BJ (cell line): ENCODE data around the gene CCDC43. TPM values are rescaled to one million over a fixed set of nuclear protein-coding genes. Genes with fewer than 3 reads are reported as not detected.

Experiments used
- CTCF ChIA-PET: fragments of 350-600 bp; formaldehyde crosslinking; extraction: SDS; loops from one replicate; lab custom pipeline; 2021; ENCODE audit warnings: antibody characterized with exemption, inconsistent platforms; lab: Yijun Ruan, JAX
- POLR2A ChIA-PET: fragments of 300-600 bp; sonication (Branson Sonifier 250); formaldehyde crosslinking; extraction: SDS; loops from one replicate; lab custom pipeline; 2021; ENCODE audit warnings: antibody characterized with exemption; lab: Charles Lee
- DNase-seq: peaks from one replicate; pipeline ENCODE4 v3.0.0-alpha.2; 2011; ENCODE audit warnings: low read depth
- H3K27me3 ChIP-seq: 2 replicates; pipeline ENCODE4 v1.6.0; 2011; ENCODE audit warnings: low read length; ENCODE audit not compliant: control insufficient read depth, insufficient read depth
- H3K36me3 ChIP-seq: 2 replicates; pipeline ENCODE4 v1.5.1; 2011; ENCODE audit warnings: low read length; ENCODE audit not compliant: control insufficient read depth, insufficient read depth
- H3K4me3 ChIP-seq: 2 replicates; pipeline ENCODE4 v1.5.1; 2011; ENCODE audit warnings: low read depth, mild to moderate bottlenecking, control low read depth, low read length
- polyA plus RNA-seq: library from polyadenylated mRNA; depleted of rRNA; stranded (reverse); fragments of >200 nt; gene quantifications from 2 replicates; pipeline ENCODE4 v1.2.3, GENCODE V29; 2011
- TF ChIP-seq, protein P1 (sequence below): IDR thresholded peaks from 2 replicates; pipeline ENCODE4 v1.5.1; 2011; ENCODE audit warnings: low read depth, mild to moderate bottlenecking, control low read depth, inconsistent platforms, low read length, moderate library complexity; ENCODE audit not compliant: insufficient read depth

CCDC43 gene
- polyA plus RNA-seq, 1 experiment, result 4.7 TPM

DNA sequence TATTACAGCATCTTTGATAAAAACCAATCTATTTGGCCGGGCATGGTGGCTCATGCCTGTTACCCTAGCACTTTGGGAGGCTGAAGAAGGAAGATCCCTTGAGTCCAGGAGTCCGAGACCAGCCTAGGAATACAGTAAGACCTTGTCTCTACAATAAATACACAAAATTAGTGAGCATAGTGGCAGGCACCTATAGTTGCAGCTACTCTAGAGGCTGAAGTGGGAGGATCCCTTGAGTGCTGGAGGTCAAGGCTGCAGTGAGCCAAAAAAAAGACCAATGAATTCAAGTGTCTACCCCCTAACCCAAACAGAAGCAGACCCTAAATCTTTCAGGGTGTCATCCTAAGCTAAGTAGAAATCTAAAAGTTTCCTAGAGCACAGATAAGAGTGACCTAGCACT is 40.6 kb downstream of the CCDC43 start:
- ChIA-PET CTCF (no interaction called here), POLR2A (interaction anchor here (0.5 kb wide), 1 partner anchor 270 kb away, joined by 3 read pairs; no protein-coding TSS in a partner anchor)
- H3K4me3 ChIP-seq, result no peak overlapping the region
- H3K27me3 ChIP-seq, result peaks cover 2% of the 10 kb centered on the region
- H3K36me3 ChIP-seq, result no peaks in the 10 kb centered on the region
- DNase-seq, result no peak
- TF ChIP-seq, protein P1, sequence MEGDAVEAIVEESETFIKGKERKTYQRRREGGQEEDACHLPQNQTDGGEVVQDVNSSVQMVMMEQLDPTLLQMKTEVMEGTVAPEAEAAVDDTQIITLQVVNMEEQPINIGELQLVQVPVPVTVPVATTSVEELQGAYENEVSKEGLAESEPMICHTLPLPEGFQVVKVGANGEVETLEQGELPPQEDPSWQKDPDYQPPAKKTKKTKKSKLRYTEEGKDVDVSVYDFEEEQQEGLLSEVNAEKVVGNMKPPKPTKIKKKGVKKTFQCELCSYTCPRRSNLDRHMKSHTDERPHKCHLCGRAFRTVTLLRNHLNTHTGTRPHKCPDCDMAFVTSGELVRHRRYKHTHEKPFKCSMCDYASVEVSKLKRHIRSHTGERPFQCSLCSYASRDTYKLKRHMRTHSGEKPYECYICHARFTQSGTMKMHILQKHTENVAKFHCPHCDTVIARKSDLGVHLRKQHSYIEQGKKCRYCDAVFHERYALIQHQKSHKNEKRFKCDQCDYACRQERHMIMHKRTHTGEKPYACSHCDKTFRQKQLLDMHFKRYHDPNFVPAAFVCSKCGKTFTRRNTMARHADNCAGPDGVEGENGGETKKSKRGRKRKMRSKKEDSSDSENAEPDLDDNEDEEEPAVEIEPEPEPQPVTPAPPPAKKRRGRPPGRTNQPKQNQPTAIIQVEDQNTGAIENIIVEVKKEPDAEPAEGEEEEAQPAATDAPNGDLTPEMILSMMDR, result no peak

DNA sequence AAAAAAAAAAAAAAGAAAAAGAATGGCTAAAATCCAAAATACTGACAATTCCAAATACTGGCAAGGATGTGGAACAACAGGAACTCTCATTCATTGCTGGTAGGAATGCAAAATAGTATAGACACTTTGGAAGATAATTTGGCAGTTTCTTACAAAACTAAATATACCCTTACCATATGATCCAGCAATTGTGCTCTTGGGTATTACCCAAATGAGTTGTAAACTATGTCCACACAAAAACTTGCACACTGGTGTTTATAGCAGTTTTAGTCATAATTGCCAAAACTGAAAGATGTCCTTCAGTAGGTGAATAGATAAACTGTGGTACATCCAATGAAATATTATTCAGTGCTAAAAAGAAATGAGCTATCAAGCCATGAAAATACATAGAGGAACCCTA is 41.8 kb downstream of the CCDC43 start:
- CTCF ChIA-PET, result interaction anchor here (1.3 kb wide), 1 partner anchor 114 kb away, joined by 4 read pairs; no protein-coding TSS in a partner anchor
- no peak for DNase-seq

DNA sequence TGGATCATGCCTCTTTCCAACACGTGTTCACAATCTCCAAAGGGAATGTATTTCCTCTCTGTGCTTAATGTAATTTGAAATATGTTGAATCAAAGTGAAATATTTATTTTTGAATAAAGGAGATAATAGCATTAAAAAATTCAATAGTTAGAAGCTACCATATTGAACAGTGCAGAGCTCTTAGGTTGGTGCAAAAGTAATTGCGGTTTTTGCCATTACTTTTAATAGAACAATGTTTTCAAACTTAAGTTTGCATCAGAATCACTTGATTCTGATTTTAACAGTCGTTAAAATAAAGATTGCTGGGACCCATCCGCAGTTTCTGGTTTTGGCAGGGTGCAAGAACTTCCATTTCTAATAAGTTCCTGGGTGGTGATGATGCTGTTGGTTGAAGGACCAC is 43.3 kb downstream of the CCDC43 start:
- Histone ChIP-seq H3K4me3 (no peak overlapping the region), H3K27me3 (peaks cover under 1% of the 10 kb centered on the region; the same call in 1 of the 2 replicates), H3K36me3 (no peaks in the 10 kb centered on the region)
- CTCF ChIA-PET, result interaction anchor here (0.6 to 3.6 kb wide), 4 partner anchors 9 to 165 kb away, joined by 4 to 16 read pairs (median 6); no protein-coding TSS in a partner anchor
- POLR2A ChIA-PET, result no interaction called here
- TF ChIP-seq, protein P1, result no peak
- no peak for DNase-seq

More for the DNA sequence above, 41.8 kb downstream of the CCDC43 start:
- POLR2A ChIA-PET, result no interaction called here
- Histone ChIP-seq H3K27me3 (peaks cover 2% of the 10 kb centered on the region), H3K36me3 (no peaks in the 10 kb centered on the region), H3K4me3 (no peak overlapping the region)
- TF ChIP-seq, protein P1, result no peak

- TF ChIP-seq, protein P1, result no peak
- ChIA-PET POLR2A (no interaction called here), CTCF (interaction anchor here (1.6 to 3.6 kb wide), 2 partner anchors 8 to 123 kb away, joined by 5 to 16 read pairs; no protein-coding TSS in a partner anchor)
- no peak for DNase-seq
- no peak overlapping the region for H3K4me3 ChIP-seq
- H3K27me3 ChIP-seq, result no peaks in the 10 kb centered on the region
- no peaks in the 10 kb centered on the region for H3K36me3 ChIP-seq
Observed at GRCh38 chr17:44645341-44645740, 44.2 kb downstream of the CCDC43 start.

DNA sequence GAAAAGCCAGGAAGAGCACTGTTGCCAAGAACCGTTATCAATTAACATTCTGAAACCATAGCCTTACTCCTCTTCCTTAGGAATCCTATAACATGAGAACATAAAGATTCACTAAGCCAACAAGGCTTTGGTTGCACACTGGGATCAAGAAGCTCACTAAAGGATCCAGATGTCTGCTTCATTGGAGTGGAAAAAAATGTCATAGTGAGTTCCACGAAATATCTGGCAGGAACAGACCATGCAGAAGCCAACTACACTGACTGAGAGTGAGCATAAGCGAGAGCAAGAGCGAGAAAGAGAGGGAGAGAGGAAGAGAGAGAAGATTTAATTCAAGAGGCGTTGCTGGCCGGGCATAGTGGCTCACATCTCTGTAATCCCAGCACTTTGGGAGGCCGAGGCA is 46.7 kb downstream of the CCDC43 start:
- CTCF ChIA-PET, result interaction anchor here (1.5 to 1.9 kb wide), 2 partner anchors 8 to 109 kb away, joined by 4 to 6 read pairs; no protein-coding TSS in a partner anchor
- POLR2A ChIA-PET, result no interaction called here
- no peak for DNase-seq
- Histone ChIP-seq H3K27me3 (no peaks in the 10 kb centered on the region; the same call in 1 of the 2 replicates), H3K36me3 (no peaks in the 10 kb centered on the region), H3K4me3 (no peak overlapping the region)
- TF ChIP-seq, protein P1, result no peak
